Neural cell (in vitro differentiated cells): ENCODE data around the gene POLDIP3.

Experiments
- CTCF ChIP-seq: fragments of 450-650 bp; IDR thresholded peaks from 2 replicates; pipeline ENCODE4 v1.5.1; 2014; ENCODE audit warnings: antibody characterized with exemption, mild to moderate bottlenecking, moderate library complexity; ENCODE audit not compliant: poor library complexity, severe bottlenecking
- RAD21 ChIP-seq: fragments of 450-650 bp; conservative IDR thresholded peaks from 2 replicates; pipeline ENCODE4 v1.6.1; 2014; ENCODE audit warnings: antibody characterized with exemption, mild to moderate bottlenecking, moderate library complexity

GRCh38 chr22:42610186-42610585 lies 4.5 kb downstream of the POLDIP3 start:
- TF ChIP-seq CTCF (no peak), RAD21 (no peak)
